Astrocyte of the cerebellum (primary cell): ENCODE results near the gene TLCD5.
A peak's percentile ranks its signal among the peaks of the same experiment; 100 is the strongest.

Experiments
- DNase-seq: peaks from one replicate; pipeline ENCODE4 v3.0.0-alpha.2; 2011; ENCODE audit warnings: low read depth
- H3K4me3 ChIP-seq: 2 replicates; pipeline ENCODE4 v1.5.1; 2011; ENCODE audit warnings: mild to moderate bottlenecking, low read depth, low read length, moderate library complexity
- in situ Hi-C: cut with HindIII; loops from 2 replicates; pipeline ENCODE4 v1.10.0; 2017; ENCODE audit warnings: low sequenced_read_pairs
- TF ChIP-seq, protein P1 (sequence below): IDR thresholded peaks from 2 replicates; pipeline ENCODE4 v1.5.1; 2012; ENCODE audit warnings: low read length, low read depth, moderate library complexity, mild to moderate bottlenecking; ENCODE audit errors: missing control alignments

Gene TLCD5

DNA sequence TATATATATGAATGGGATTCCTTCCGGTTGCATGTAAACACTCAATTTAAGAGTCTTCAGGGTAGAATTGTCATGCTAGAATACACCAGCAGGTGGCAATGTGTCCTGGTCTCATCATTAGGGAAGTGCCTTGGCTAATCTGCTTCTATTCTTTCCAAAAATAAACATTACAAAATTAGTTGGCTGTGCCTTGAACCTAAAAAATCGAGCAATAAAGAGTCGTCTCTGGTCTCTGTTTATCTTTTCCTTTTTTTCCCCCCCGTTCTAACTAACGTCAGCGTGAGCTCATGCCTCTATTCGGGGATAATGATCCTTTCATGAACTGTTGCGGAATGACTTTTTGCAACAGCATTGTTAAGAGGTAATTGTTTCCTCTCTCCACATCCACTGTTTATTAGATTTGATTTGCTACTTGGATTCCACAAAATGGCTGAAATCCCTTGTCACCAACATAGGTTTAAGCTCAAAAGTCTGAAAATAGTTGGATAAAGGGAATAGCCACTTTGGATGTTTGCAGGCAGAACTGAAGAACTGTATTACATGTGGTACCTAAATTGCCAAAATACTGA is 9.9 kb downstream of the TLCD5 start:
- TF ChIP-seq, protein P1, sequence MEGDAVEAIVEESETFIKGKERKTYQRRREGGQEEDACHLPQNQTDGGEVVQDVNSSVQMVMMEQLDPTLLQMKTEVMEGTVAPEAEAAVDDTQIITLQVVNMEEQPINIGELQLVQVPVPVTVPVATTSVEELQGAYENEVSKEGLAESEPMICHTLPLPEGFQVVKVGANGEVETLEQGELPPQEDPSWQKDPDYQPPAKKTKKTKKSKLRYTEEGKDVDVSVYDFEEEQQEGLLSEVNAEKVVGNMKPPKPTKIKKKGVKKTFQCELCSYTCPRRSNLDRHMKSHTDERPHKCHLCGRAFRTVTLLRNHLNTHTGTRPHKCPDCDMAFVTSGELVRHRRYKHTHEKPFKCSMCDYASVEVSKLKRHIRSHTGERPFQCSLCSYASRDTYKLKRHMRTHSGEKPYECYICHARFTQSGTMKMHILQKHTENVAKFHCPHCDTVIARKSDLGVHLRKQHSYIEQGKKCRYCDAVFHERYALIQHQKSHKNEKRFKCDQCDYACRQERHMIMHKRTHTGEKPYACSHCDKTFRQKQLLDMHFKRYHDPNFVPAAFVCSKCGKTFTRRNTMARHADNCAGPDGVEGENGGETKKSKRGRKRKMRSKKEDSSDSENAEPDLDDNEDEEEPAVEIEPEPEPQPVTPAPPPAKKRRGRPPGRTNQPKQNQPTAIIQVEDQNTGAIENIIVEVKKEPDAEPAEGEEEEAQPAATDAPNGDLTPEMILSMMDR: peak; percentile 63
- peak; percentile 81 for DNase-seq
- H3K4me3 ChIP-seq: peak overlapping the region; percentile 72
- in situ Hi-C loops: no loop called here

DNA sequence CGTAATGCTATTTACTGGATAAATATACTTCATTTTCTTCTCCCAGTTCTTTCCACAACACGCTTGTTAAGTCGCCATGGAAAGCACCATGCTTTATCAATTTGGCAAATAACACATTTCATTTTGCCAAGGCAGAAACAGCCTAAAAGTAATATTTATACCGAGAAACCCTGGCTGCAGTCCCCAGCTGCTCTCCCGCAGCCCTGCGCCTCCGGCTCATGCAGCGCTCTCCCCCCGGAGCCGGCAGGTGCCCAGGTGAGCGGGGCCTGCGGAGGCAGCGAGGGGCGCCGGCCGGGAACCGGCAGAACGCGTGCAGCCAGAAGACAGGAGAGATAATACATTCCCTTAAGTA is 10.4 kb downstream of the TLCD5 start:
- in situ Hi-C loops: no loop called here
- TF ChIP-seq, protein P1: no peak
- DNase-seq: no peak
- peak overlapping the region; percentile 72 for H3K4me3 ChIP-seq

DNA sequence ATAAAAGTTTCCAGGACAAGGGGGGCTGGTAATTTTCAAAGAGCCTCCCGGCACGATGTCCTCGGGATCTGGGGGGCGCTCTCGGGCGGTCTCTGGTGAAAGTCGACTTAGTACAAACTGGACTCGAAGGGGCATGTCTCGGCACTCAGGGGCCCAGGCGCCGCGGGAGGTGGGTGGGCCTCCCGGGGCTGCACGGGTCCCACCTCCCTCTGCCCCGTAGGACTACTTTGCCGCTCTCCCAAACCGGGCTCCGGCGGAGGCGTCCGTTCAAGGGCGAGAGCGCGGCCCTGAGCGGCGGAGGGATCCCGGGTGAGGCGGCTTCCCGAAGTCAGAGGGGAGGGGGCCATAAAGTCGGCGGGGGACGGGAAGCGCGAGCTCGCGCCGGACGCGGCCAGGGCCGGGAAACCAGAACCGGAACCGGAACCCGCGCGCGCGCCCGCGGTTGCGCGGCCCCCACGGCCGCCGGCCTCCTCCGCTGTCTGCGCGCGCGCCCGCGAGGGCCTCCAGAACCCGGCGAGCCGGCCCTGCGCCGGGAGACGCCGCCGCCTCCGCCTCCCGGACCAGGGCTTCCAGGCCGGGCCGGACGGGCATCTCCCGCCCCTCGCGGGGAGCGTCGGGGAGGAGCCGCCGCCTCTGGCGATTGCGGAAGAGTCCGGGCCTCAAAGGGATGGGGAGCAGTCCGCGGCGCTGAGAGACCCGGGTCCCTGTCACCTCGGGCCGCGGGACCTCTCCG is 11.0 kb downstream of the TLCD5 start, which contains the start of gene ARHGEF12:
Gene ARHGEF12 (plus strand): TSS at position 506 of the 733 bp plus-strand sequence. CDS start 831 bp downstream, outside the sequence.
- peak; percentile 92 for DNase-seq
- H3K4me3 ChIP-seq: peak within 1 kb of the TSS; percentile 72
- TF ChIP-seq, protein P1: peak; percentile 56
- in situ Hi-C loops: no loop called here

DNA sequence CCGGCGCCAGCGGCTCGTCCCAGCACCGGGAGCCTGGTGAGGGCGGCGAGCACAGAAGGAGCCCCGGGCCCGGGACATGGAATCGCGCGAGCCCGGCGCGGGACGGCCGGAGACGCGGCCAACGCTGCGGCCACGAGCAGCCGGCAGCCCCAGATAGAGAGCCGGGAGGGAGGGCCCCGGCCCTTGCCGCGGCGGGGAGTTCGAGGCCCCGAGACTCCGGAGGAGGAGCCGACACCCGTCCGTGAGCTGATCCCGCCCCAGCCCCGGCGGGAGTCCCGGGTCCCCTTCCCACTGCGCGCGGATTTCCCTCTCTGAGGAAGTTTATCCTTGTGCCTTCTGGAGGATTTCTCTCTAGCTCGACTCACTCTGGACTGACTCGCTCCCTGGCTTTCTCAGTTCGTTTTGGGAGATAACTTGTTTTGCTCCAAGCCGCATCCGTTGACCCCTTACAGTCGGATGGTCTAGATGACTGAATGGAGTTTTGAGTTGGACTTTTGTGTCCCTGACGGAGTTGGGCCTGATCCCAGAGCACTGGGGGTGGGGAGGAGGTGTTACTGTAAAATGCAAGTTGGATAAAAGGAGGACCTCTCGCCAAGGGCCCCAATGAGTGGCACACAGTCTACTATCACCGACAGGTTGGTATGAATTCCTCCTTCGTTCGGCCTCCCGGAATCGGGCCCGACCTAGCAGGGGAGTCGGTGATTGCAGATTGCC is 11.7 kb downstream of the TLCD5 start:
- DNase-seq: no peak
- H3K4me3 ChIP-seq: peak overlapping the region; percentile 72
- in situ Hi-C loops: no loop called here
- TF ChIP-seq, protein P1: no peak

DNA sequence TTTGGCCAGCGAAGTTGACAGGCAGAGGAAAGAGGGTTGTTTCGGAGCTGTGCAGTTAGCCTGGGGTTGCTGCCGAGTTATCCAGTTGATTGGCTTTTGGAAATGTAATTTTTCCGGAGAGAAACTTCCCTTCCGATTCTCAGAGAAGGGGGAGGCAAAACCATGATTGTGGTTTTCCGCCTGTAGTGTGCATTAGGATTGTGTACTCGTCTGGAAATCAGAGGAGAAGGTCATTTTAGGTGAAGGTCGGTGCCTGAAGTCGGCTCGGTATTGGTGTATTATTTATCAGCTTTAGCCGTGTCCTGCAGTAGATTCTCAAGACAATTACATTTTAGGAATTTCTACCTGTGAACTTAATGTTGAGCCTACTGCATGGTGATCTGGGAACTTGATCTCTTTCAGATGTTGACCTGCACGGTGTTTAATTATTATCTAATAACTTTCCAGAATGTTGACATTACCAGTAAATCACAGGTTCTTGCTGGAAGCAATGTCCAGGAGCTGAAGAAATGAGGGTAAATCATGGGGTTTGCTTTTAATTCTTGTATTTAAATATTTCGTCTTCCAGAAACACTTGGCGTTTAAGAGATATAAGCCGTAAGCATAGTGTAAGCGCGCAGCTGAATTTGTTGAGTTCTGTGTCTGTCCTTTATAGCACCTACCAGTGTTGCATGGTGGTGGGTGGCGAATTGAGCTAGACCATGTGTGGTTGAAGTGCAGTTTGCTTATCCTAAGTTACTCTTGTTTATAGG is 12.4 kb downstream of the TLCD5 start:
- TF ChIP-seq, protein P1: no peak
- no peak for DNase-seq
- in situ Hi-C loops: no loop called here
- peak overlapping the region; percentile 72 for H3K4me3 ChIP-seq
